ENCODE results near the gene CTBP1. TPM values are rescaled to one million over a fixed set of nuclear protein-coding genes. Genes with fewer than 3 reads are reported as not detected.

CTBP1 gene
- total and polyA plus RNA-seq, 9 of the 15 experiments (the other 6 are each of a cell fraction or from before 2014, with no cell fraction given) = 14.5 to 162 (median 68.2) TPM

DNA sequence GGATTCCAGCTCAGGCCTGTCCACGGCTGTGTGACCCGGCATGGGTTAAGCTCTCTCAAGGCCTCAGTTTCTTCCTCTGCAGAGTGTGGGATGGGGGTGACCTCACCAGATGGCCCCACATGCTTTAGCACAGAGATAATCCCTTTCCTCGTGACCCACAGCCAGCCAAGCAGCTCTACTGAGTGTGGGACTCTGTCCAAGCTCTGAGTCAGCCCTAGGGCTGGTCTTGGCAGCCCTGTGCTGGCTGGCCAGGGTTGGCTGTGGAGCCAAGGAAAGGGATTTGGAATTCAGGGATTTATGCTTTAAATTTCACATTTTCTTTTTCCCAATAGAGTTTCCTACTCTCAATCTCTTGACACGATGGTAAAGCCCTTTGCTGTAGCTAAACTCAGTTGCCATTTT, 56.8 kb downstream of the CTBP1 start (continued):
- TF ChIP-seq, protein P1, sequence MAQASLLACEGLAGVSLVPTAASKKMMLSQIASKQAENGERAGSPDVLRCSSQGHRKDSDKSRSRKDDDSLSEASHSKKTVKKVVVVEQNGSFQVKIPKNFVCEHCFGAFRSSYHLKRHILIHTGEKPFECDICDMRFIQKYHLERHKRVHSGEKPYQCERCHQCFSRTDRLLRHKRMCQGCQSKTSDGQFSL (CRISPR knock-in tag; IDR thresholded peaks at IDR 0.05) = no peak
- TF ChIP-seq, protein P1 (tag; IDR thresholded peaks at IDR 0.05) = no peak
- TF ChIP-seq, protein P2, sequence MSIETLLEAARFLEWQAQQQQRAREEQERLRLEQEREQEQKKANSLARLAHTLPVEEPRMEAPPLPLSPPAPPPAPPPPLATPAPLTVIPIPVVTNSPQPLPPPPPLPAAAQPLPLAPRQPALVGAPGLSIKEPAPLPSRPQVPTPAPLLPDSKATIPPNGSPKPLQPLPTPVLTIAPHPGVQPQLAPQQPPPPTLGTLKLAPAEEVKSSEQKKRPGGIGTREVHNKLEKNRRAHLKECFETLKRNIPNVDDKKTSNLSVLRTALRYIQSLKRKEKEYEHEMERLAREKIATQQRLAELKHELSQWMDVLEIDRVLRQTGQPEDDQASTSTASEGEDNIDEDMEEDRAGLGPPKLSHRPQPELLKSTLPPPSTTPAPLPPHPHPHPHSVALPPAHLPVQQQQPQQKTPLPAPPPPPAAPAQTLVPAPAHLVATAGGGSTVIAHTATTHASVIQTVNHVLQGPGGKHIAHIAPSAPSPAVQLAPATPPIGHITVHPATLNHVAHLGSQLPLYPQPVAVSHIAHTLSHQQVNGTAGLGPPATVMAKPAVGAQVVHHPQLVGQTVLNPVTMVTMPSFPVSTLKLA (conservative IDR thresholded peaks at IDR 0.05) = peak in 1 of 2 experiments; percentile 26; a peak in 1 of 4 replicates
- TF ChIP-seq JUND (IDR thresholded peaks at IDR 0.05; ENCODE audit: borderline replicate concordance, low read depth, low read length) (peak; percentile 81; the same call in 1 of the 2 replicates), JUND (tag; IDR thresholded peaks at IDR 0.05; ENCODE audit: borderline replicate concordance, low read depth, low read length) (peak; percentile 79; the same call in 2 of the 3 replicates), KAT7 (CRISPR knock-in tag; IDR thresholded peaks at IDR 0.05; ENCODE audit: borderline replicate concordance) (no peak), ZC3H8 (IDR thresholded peaks at IDR 0.05) (no peak), KDM2B (CRISPR knock-in tag; IDR thresholded peaks at IDR 0.05) (no peak), ZNF41 (CRISPR knock-in tag; conservative IDR thresholded peaks at IDR 0.05) (no peak), ARID1B (IDR thresholded peaks at IDR 0.05) (peak; percentile 52), L3MBTL2 (IDR thresholded peaks at IDR 0.05) (peak; percentile 46; the same call in 1 of the 2 replicates)
- TF ChIP-seq, protein P3, sequence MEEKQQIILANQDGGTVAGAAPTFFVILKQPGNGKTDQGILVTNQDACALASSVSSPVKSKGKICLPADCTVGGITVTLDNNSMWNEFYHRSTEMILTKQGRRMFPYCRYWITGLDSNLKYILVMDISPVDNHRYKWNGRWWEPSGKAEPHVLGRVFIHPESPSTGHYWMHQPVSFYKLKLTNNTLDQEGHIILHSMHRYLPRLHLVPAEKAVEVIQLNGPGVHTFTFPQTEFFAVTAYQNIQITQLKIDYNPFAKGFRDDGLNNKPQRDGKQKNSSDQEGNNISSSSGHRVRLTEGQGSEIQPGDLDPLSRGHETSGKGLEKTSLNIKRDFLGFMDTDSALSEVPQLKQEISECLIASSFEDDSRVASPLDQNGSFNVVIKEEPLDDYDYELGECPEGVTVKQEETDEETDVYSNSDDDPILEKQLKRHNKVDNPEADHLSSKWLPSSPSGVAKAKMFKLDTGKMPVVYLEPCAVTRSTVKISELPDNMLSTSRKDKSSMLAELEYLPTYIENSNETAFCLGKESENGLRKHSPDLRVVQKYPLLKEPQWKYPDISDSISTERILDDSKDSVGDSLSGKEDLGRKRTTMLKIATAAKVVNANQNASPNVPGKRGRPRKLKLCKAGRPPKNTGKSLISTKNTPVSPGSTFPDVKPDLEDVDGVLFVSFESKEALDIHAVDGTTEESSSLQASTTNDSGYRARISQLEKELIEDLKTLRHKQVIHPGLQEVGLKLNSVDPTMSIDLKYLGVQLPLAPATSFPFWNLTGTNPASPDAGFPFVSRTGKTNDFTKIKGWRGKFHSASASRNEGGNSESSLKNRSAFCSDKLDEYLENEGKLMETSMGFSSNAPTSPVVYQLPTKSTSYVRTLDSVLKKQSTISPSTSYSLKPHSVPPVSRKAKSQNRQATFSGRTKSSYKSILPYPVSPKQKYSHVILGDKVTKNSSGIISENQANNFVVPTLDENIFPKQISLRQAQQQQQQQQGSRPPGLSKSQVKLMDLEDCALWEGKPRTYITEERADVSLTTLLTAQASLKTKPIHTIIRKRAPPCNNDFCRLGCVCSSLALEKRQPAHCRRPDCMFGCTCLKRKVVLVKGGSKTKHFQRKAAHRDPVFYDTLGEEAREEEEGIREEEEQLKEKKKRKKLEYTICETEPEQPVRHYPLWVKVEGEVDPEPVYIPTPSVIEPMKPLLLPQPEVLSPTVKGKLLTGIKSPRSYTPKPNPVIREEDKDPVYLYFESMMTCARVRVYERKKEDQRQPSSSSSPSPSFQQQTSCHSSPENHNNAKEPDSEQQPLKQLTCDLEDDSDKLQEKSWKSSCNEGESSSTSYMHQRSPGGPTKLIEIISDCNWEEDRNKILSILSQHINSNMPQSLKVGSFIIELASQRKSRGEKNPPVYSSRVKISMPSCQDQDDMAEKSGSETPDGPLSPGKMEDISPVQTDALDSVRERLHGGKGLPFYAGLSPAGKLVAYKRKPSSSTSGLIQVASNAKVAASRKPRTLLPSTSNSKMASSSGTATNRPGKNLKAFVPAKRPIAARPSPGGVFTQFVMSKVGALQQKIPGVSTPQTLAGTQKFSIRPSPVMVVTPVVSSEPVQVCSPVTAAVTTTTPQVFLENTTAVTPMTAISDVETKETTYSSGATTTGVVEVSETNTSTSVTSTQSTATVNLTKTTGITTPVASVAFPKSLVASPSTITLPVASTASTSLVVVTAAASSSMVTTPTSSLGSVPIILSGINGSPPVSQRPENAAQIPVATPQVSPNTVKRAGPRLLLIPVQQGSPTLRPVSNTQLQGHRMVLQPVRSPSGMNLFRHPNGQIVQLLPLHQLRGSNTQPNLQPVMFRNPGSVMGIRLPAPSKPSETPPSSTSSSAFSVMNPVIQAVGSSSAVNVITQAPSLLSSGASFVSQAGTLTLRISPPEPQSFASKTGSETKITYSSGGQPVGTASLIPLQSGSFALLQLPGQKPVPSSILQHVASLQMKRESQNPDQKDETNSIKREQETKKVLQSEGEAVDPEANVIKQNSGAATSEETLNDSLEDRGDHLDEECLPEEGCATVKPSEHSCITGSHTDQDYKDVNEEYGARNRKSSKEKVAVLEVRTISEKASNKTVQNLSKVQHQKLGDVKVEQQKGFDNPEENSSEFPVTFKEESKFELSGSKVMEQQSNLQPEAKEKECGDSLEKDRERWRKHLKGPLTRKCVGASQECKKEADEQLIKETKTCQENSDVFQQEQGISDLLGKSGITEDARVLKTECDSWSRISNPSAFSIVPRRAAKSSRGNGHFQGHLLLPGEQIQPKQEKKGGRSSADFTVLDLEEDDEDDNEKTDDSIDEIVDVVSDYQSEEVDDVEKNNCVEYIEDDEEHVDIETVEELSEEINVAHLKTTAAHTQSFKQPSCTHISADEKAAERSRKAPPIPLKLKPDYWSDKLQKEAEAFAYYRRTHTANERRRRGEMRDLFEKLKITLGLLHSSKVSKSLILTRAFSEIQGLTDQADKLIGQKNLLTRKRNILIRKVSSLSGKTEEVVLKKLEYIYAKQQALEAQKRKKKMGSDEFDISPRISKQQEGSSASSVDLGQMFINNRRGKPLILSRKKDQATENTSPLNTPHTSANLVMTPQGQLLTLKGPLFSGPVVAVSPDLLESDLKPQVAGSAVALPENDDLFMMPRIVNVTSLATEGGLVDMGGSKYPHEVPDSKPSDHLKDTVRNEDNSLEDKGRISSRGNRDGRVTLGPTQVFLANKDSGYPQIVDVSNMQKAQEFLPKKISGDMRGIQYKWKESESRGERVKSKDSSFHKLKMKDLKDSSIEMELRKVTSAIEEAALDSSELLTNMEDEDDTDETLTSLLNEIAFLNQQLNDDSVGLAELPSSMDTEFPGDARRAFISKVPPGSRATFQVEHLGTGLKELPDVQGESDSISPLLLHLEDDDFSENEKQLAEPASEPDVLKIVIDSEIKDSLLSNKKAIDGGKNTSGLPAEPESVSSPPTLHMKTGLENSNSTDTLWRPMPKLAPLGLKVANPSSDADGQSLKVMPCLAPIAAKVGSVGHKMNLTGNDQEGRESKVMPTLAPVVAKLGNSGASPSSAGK (IDR thresholded peaks at IDR 0.05) = peak; percentile 47; the same call in 1 of the 2 replicates
- TF ChIP-seq, protein P4, sequence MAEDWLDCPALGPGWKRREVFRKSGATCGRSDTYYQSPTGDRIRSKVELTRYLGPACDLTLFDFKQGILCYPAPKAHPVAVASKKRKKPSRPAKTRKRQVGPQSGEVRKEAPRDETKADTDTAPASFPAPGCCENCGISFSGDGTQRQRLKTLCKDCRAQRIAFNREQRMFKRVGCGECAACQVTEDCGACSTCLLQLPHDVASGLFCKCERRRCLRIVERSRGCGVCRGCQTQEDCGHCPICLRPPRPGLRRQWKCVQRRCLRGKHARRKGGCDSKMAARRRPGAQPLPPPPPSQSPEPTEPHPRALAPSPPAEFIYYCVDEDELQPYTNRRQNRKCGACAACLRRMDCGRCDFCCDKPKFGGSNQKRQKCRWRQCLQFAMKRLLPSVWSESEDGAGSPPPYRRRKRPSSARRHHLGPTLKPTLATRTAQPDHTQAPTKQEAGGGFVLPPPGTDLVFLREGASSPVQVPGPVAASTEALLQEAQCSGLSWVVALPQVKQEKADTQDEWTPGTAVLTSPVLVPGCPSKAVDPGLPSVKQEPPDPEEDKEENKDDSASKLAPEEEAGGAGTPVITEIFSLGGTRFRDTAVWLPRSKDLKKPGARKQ (CRISPR knock-in tag; IDR thresholded peaks at IDR 0.05) = no peak

All from K562 (cell line).